DND-41 (cell line): ENCODE results near the gene GJB2.

ENCODE experiments used
- ATAC-seq: fragments of 200-7000 bp; cut with Tn5 transposase; 3 replicates; pipeline ENCODE4 v1.9.1; 2021; ENCODE audit warnings: low read depth; ENCODE audit not compliant: insufficient read depth
- DNase-seq: peaks from one replicate; pipeline ENCODE4 v3.0.0-alpha.2; 2020
- H2AFZ ChIP-seq: 2 replicates; pipeline ENCODE4 v1.6.0; 2012; ENCODE audit warnings: low read depth, low read length
- H3K27ac ChIP-seq: 2 replicates; pipeline ENCODE4 v1.5.1; 2012; ENCODE audit warnings: low read length, inconsistent platforms
- H3K27me3 ChIP-seq: fragments of 200-600 bp; sonication (generic); 2 replicates; pipeline ENCODE4 v1.6.0; 2012; ENCODE audit warnings: low read length, mild to moderate bottlenecking, inconsistent platforms; ENCODE audit not compliant: insufficient read depth, poor library complexity
- H3K36me3 ChIP-seq: 2 replicates; pipeline ENCODE4 v1.5.1; 2012; ENCODE audit warnings: low read length, inconsistent platforms; ENCODE audit not compliant: insufficient read depth
- H3K4me1 ChIP-seq: 2 replicates; pipeline ENCODE4 v1.5.1; 2012; ENCODE audit warnings: mild to moderate bottlenecking, low read length; ENCODE audit not compliant: insufficient read depth
- H3K4me2 ChIP-seq: 2 replicates; pipeline ENCODE4 v1.6.0; 2012; ENCODE audit warnings: mild to moderate bottlenecking, moderate library complexity, low read length, inconsistent platforms; ENCODE audit not compliant: insufficient read depth
- H3K4me3 ChIP-seq, 2 experiments: fragments of 200-600 bp in 1 of 2; shearing (Covaris generic) in 1 of 2; 2 replicates each; pipeline ENCODE4 v1.5.1; 2012 to 2016; ENCODE audit warnings: inconsistent platforms in 2 of 2, low read length in 2 of 2, mild to moderate bottlenecking in 2 of 2, low read depth in 1 of 2, moderate library complexity in 1 of 2
- H3K79me2 ChIP-seq: 2 replicates; pipeline ENCODE4 v1.6.0; 2012; ENCODE audit warnings: low read length, inconsistent platforms; ENCODE audit not compliant: insufficient read depth
- H3K9ac ChIP-seq: 2 replicates; pipeline ENCODE4 v1.6.0; 2012; ENCODE audit warnings: low read depth, mild to moderate bottlenecking, inconsistent platforms, low read length, moderate library complexity
- H3K9me3 ChIP-seq: 2 replicates; pipeline ENCODE4 v1.5.1; 2012; ENCODE audit warnings: low read length, moderate library complexity, mild to moderate bottlenecking, inconsistent platforms; ENCODE audit not compliant: insufficient read depth, severe bottlenecking
- H4K20me1 ChIP-seq: 2 replicates; pipeline ENCODE4 v1.6.0; 2012; ENCODE audit warnings: low read length; ENCODE audit not compliant: insufficient read depth
- CTCF ChIP-seq: IDR thresholded peaks from 2 replicates; pipeline ENCODE4 v1.5.1; 2012; ENCODE audit warnings: borderline replicate concordance, low read length, moderate library complexity, mild to moderate bottlenecking; ENCODE audit not compliant: poor library complexity, severe bottlenecking; ENCODE audit errors: extremely low read depth
- EZH2 ChIP-seq: IDR thresholded peaks from 3 replicates; pipeline ENCODE4 v1.6.1; 2012; ENCODE audit warnings: borderline replicate concordance, low read depth, mild to moderate bottlenecking, moderate library complexity, low read length, inconsistent platforms; ENCODE audit not compliant: severe bottlenecking

Gene GJB2

GRCh38 chr13:20151016-20151415 is 41.7 kb downstream of the GJB2 start:
- H3K27me3 ChIP-seq: peaks cover 5% of the 10 kb centered on the region
- no peak overlapping the region for H2AFZ ChIP-seq
- no peak for DNase-seq

GRCh38 chr13:20150561-20150960 is 42.2 kb downstream of the GJB2 start:
- no peak for ATAC-seq
- no peak overlapping the region for H3K4me2 ChIP-seq

More at GRCh38 chr13:20151016-20151415, 41.7 kb downstream of the GJB2 start:
- no peaks in the 10 kb centered on the region for H3K4me1 ChIP-seq
- H3K4me3 ChIP-seq: no peak overlapping the region
- no peak overlapping the region for H3K27ac ChIP-seq
- H3K4me2 ChIP-seq: no peak overlapping the region
- no peaks in the 10 kb centered on the region for H3K9me3 ChIP-seq
- H3K36me3 ChIP-seq: no peaks in the 10 kb centered on the region
- no peaks in the 10 kb centered on the region for H3K79me2 ChIP-seq
- H3K9ac ChIP-seq: no peak overlapping the region
- no peaks in the 10 kb centered on the region; the same call in 1 of the 2 replicates for H4K20me1 ChIP-seq
- TF ChIP-seq CTCF: no peak
- TF ChIP-seq EZH2: no peak
- no peak for ATAC-seq

GRCh38 chr13:20149762-20150161 is 43.0 kb downstream of the GJB2 start:
- TF ChIP-seq EZH2 (no peak), CTCF (no peak)
- Histone ChIP-seq H3K4me1 (no peaks in the 10 kb centered on the region), H3K79me2 (no peaks in the 10 kb centered on the region), H4K20me1 (no peaks in the 10 kb centered on the region; the same call in 1 of the 2 replicates), H2AFZ (no peak overlapping the region), H3K4me2 (no peak overlapping the region), H3K27ac (no peak overlapping the region), H3K27me3 (peaks cover 5% of the 10 kb centered on the region), H3K9me3 (no peaks in the 10 kb centered on the region), H3K4me3 (no peak overlapping the region), H3K36me3 (no peaks in the 10 kb centered on the region), H3K9ac (no peak overlapping the region)
- ATAC-seq (no peak), DNase-seq (no peak)

More at GRCh38 chr13:20150561-20150960, 42.2 kb downstream of the GJB2 start:
- Histone ChIP-seq H3K4me3 (no peak overlapping the region), H3K27me3 (peaks cover 5% of the 10 kb centered on the region), H3K9ac (no peak overlapping the region), H2AFZ (no peak overlapping the region), H3K4me1 (no peaks in the 10 kb centered on the region), H3K79me2 (no peaks in the 10 kb centered on the region), H3K27ac (no peak overlapping the region), H4K20me1 (no peaks in the 10 kb centered on the region; the same call in 1 of the 2 replicates), H3K36me3 (no peaks in the 10 kb centered on the region), H3K9me3 (no peaks in the 10 kb centered on the region)
- DNase-seq: no peak
- TF ChIP-seq EZH2 (no peak), CTCF (no peak)
